Uterus (tissue), 2 donors: ENCODE measurements around the gene ZNF776.

Experiments
- POLR2A ChIP-seq, 2 donors: fragments of 450-650 bp; IDR thresholded peaks; one replicate each; pipeline ENCODE4 v1.6.1; 2016; ENCODE audit warnings: antibody characterized with exemption in 2 of 2, mild to moderate bottlenecking in 1 of 2, moderate library complexity in 1 of 2
- TF ChIP-seq, protein P1 (sequence below), 4 experiments: fragments of 200-600 bp in 2 of 4; fragments of 450-650 bp in 2 of 4; sonication (generic) in 2 of 4; IDR thresholded peaks; one replicate each; pipeline ENCODE4 v1.5.1; 2016 to 2019; ENCODE audit warnings: antibody characterized with exemption in 4 of 4, mild to moderate bottlenecking in 2 of 4, moderate library complexity in 1 of 4

DNA sequence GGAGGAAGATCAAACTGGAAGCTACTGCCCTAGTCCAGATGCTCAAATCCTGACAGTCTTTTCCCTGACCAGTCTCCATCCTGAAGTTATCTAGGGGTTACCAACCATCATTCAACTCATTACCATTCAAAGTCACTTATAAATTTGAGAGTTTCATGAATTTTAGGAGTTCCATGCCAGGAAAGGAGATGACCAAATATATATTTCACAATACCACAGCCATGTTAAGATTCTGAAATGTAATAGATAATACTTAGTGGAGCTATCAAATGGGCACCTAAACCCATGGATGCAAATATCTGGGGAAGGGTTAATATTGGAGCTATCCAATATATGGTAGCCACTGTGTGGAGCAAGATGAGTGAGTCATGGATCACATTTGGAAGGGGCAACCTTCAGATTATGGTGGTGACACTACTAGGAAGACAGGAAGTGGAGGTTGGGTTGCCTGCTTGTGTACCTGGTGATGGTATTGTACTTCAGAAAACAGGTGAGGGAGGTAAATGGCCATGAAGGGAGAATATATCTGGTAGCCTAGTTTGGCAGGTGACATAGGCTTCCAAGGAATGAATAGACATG lies 41.6 kb downstream of the ZNF776 start:
- TF ChIP-seq, protein P1, sequence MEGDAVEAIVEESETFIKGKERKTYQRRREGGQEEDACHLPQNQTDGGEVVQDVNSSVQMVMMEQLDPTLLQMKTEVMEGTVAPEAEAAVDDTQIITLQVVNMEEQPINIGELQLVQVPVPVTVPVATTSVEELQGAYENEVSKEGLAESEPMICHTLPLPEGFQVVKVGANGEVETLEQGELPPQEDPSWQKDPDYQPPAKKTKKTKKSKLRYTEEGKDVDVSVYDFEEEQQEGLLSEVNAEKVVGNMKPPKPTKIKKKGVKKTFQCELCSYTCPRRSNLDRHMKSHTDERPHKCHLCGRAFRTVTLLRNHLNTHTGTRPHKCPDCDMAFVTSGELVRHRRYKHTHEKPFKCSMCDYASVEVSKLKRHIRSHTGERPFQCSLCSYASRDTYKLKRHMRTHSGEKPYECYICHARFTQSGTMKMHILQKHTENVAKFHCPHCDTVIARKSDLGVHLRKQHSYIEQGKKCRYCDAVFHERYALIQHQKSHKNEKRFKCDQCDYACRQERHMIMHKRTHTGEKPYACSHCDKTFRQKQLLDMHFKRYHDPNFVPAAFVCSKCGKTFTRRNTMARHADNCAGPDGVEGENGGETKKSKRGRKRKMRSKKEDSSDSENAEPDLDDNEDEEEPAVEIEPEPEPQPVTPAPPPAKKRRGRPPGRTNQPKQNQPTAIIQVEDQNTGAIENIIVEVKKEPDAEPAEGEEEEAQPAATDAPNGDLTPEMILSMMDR (IDR thresholded peaks at IDR 0.05): no peak
- no peak for TF ChIP-seq POLR2A (IDR thresholded peaks at IDR 0.05)
